H54 (cell line): ENCODE measurements around the gene SCN10A.

Experiments used
- DNase-seq: peaks from one replicate; pipeline ENCODE4 v3.0.0; 2011; ENCODE audit warnings: low spot score, mixed read lengths; ENCODE audit not compliant: insufficient read length
- FAIRE-seq: peaks from 3 replicates; lab custom pipeline; 2011; peaks lifted over from hg19 to GRCh38; lab: Jason Lieb, UNC
- POLR2A ChIP-seq: IDR thresholded peaks from 2 replicates; pipeline ENCODE4 v1.6.1; 2011; ENCODE audit warnings: low read depth, mild to moderate bottlenecking, low read length

SCN10A gene

GRCh38 chr3:38823722-38824121 lies 7.7 kb upstream of the SCN10A start:
- no peak for DNase-seq
- FAIRE-seq = no peak
- no peak for TF ChIP-seq POLR2A

DNA sequence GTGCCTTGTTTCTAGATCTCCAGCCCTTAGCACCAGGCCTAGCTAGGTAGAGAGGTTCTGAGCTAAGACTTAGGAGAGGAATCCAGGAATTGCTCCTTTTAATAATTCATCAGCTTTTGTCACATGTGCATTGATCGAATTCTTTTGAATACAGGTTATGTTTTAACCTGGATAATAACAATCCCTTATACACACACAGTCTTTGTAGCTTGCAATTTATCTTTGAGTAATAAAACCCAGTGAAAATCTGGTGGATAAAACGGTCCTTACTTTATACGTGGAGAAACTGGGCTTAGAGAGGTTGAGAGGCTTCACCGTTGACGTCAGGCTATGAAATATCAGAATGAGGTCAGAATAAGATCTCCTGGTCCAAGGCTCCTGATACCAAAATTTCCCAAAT lies 7.2 kb upstream of the SCN10A start:
- FAIRE-seq (no peak), DNase-seq (no peak)
- TF ChIP-seq POLR2A = no peak

- FAIRE-seq (no peak), DNase-seq (no peak)
- no peak for TF ChIP-seq POLR2A
Measured at GRCh38 chr3:38811822-38812221, 4.2 kb downstream of the SCN10A start.

- peak; percentile 5 for DNase-seq
- FAIRE-seq = peak; percentile 27
- TF ChIP-seq POLR2A = no peak
Measured at GRCh38 chr3:38805765-38806386, 10.1 kb downstream of the SCN10A start.

GRCh38 chr3:38805004-38805403 lies 11.0 kb downstream of the SCN10A start:
- TF ChIP-seq POLR2A = no peak
- FAIRE-seq (no peak), DNase-seq (no peak)

DNA sequence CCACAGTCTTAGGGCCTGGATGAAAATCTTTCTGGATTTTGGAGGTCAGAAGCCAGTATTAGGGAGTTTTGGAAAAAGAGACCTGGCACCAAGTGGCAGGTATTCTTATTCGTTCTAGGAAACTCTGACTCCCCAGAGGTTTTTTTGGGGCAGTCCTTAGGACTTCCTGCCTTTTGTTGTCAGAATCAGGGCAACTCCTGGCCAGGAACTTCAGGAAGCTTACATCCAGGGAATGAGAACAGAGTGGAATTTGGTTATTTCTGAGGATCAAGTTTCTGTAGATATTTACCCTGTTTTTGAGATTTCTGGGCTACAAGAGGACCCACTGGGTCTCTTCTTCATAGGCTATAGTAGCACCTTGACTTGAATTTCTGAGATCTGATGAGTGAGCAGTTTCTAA lies 15.5 kb downstream of the SCN10A start:
- TF ChIP-seq POLR2A = no peak
- no peak for DNase-seq
- no peak for FAIRE-seq

DNA sequence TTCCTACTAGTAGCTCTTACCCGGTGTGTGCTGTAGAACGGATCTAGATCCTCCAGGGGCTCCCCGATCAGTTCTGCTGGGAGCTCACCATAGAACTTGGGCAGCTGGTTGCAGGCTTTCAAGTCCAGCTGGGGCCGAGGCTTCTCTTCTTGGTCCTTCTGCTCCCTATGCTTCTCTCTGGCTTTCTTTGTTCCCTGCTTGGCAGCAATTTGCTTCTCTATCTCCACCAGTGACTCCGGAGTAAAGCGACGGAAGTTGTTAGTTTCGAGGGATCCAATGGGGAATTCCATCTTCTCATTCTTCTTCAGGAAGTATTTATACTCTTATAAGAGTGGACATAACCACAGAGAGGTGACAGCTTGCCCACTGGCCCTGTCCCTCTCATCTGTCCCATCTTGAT lies 22.3 kb downstream of the SCN10A start:
- TF ChIP-seq POLR2A = no peak
- no peak for DNase-seq
- no peak for FAIRE-seq

DNA sequence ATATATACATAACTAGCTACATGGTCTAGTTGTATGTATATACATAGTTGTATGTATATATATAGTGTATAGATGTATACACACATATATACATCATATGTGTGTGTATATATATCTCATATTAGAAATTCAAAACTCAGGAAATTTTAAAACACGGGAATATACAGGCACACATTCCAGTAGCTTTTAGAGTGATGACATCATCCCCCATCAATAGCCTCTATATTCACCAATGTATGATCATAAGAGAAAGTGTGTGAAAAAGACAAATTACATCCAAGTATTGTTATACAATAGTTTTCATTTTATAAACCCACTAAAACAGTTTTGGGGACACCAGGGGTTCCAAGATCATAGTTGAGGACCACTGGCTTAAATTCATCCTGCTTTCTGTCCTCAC lies 23.0 kb downstream of the SCN10A start:
- no peak for FAIRE-seq
- no peak for TF ChIP-seq POLR2A
- DNase-seq = no peak

GRCh38 chr3:38782148-38782547 lies 33.9 kb downstream of the SCN10A start:
- FAIRE-seq (no peak), DNase-seq (no peak)
- no peak for TF ChIP-seq POLR2A

DNA sequence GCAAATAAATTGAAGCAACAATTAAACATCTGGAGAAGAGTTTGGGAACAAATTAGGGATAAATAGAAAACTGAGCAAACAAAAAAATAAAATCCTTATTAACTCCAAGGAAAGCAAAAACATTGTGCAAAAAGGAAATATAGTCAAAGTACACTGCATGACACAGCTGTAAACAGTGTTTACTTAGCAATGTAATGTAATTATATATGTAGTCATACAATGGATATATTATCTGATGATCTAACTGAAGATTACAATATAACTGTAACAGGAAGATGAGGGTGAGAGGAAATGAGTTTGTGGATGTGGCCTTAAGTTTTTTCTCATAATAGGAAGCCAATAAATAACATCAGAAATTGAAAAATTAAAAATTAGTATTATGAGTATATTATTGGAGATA lies 42.5 kb downstream of the SCN10A start:
- no peak for FAIRE-seq
- TF ChIP-seq POLR2A = no peak
- no peak for DNase-seq

DNA sequence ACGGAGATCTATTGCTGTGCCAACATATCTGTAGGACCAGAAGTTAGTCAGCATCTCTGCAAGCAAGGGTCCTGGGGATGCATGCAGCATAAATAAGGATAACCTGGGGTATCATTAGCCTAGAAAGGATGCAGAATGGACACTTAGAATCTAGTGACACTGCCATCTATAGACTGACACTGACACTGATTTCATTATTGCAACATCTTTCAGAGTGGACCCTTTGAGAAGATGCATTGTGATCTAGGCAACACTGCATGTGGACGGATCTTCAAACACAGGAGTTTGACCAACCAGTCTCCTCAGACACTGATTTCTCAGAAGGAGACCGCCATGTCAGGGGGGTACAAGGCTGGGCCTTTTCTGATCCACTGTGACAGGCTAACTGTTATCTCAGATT lies 52.4 kb downstream of the SCN10A start:
- DNase-seq = no peak
- no peak for TF ChIP-seq POLR2A
- FAIRE-seq = no peak

DNA sequence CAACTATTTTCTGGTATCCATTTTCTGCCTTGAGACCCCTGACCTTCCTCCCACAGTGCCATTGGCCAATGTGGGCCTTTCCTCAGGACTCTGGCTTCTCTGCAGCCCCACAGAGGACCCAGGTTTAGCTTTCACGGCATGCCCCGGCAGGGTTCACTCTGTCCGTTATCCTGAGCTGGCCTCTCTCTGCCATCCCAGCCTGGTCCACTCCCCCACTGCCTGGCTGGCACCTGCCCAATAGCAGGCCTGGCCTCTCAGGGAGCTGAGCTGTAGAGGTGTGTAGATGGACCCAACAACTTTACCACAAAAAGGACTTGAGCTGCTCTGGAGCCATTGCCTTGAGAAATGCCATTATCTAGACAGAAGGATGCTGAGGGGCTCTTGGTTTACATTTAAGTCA lies 57.5 kb downstream of the SCN10A start:
- DNase-seq = no peak
- FAIRE-seq = no peak
- no peak for TF ChIP-seq POLR2A

DNA sequence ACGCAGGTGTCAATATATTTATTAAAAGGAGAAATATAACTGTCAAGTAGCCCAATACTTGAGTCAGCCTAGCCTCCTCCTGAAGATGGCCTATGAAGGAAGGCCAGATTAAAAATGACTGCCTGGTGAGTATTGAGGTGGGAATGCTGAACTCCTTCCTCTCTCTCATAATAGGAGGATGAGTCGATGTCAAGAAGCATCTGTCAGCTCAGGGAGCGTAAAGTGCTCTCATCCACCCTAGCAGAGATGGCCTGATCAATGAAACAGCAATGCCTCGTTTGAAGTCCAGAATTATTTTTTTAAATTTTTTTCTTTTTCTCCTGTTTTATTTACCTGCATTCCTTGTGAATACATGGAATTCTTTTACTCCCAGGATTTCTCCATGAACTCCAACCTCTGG lies 58.3 kb downstream of the SCN10A start:
- FAIRE-seq (no peak), DNase-seq (no peak)

GRCh38 chr3:38756892-38757291 lies 59.1 kb downstream of the SCN10A start:
- TF ChIP-seq POLR2A = no peak
- DNase-seq (no peak), FAIRE-seq (no peak)

More for the DNA sequence above, 58.3 kb downstream of the SCN10A start:
- no peak for TF ChIP-seq POLR2A

- no peak for TF ChIP-seq POLR2A
- FAIRE-seq (no peak), DNase-seq (no peak)
Measured at GRCh38 chr3:38755130-38755529, 60.9 kb downstream of the SCN10A start.
